Osteoblast (primary cell): ENCODE data around the gene GNAS-AS1. TPM values are rescaled to one million over a fixed set of nuclear protein-coding genes. Genes with fewer than 3 reads are reported as not detected.
A peak's percentile ranks its signal among the peaks of the same experiment; 100 is the strongest.

Experiments used
- DNase-seq: peaks from one replicate; pipeline ENCODE4 v3.0.0; 2011; ENCODE audit warnings: low spot score, mixed read lengths; ENCODE audit not compliant: insufficient read length; ENCODE audit errors: missing footprints
- H2AFZ ChIP-seq: 2 replicates; pipeline ENCODE4 v1.6.0; 2011; ENCODE audit warnings: mild to moderate bottlenecking, low read length
- H3K27ac ChIP-seq: 2 replicates; pipeline ENCODE4 v1.5.1; 2011; ENCODE audit warnings: mild to moderate bottlenecking, low read depth, low read length, moderate library complexity
- H3K27me3 ChIP-seq: 2 replicates; pipeline ENCODE4 v1.6.0; 2012; ENCODE audit warnings: mild to moderate bottlenecking, control low read depth, inconsistent platforms, low read length, moderate library complexity; ENCODE audit not compliant: insufficient read depth
- H3K36me3 ChIP-seq: 2 replicates; pipeline ENCODE4 v1.5.1; 2011; ENCODE audit warnings: mild to moderate bottlenecking, low read length, control low read depth, moderate library complexity; ENCODE audit not compliant: insufficient read depth
- H3K4me1 ChIP-seq: 2 replicates; pipeline ENCODE4 v1.5.1; 2011; ENCODE audit warnings: mild to moderate bottlenecking, low read length, control low read depth, moderate library complexity; ENCODE audit not compliant: insufficient read depth
- H3K4me2 ChIP-seq: 2 replicates; pipeline ENCODE4 v1.6.0; 2011; ENCODE audit warnings: mild to moderate bottlenecking, low read length; ENCODE audit not compliant: insufficient read depth
- H3K4me3 ChIP-seq: fragments of 200-600 bp; sonication (generic); 3 replicates; pipeline ENCODE4 v1.5.1; 2012; ENCODE audit warnings: mild to moderate bottlenecking, low read length, inconsistent platforms; ENCODE audit not compliant: insufficient read depth
- H3K79me2 ChIP-seq: 2 replicates; pipeline ENCODE4 v1.6.0; 2012; ENCODE audit warnings: mild to moderate bottlenecking, low read length, control low read depth, inconsistent platforms; ENCODE audit not compliant: insufficient read depth
- H3K9me3 ChIP-seq: 2 replicates; pipeline ENCODE4 v1.5.1; 2011; ENCODE audit warnings: low read depth, low read length, control low read depth
- H4K20me1 ChIP-seq: 2 replicates; pipeline ENCODE4 v1.6.0; 2012; ENCODE audit warnings: mild to moderate bottlenecking, low read length, control low read depth; ENCODE audit not compliant: insufficient read depth
- total RNA-seq: library from RNA; depleted of rRNA; stranded (reverse); fragments of >200 nt; gene quantifications from 2 replicates; pipeline ENCODE4 v1.2.3, GENCODE V29; 2012
- TF ChIP-seq, protein P1 (sequence below): IDR thresholded peaks from 2 replicates; pipeline ENCODE4 v1.5.1; 2011; ENCODE audit warnings: mild to moderate bottlenecking, low read depth, low read length, moderate library complexity; ENCODE audit errors: extremely low read depth

The GNAS-AS1 gene
- total RNA-seq, 1 donor: 0.72 TPM

DNA sequence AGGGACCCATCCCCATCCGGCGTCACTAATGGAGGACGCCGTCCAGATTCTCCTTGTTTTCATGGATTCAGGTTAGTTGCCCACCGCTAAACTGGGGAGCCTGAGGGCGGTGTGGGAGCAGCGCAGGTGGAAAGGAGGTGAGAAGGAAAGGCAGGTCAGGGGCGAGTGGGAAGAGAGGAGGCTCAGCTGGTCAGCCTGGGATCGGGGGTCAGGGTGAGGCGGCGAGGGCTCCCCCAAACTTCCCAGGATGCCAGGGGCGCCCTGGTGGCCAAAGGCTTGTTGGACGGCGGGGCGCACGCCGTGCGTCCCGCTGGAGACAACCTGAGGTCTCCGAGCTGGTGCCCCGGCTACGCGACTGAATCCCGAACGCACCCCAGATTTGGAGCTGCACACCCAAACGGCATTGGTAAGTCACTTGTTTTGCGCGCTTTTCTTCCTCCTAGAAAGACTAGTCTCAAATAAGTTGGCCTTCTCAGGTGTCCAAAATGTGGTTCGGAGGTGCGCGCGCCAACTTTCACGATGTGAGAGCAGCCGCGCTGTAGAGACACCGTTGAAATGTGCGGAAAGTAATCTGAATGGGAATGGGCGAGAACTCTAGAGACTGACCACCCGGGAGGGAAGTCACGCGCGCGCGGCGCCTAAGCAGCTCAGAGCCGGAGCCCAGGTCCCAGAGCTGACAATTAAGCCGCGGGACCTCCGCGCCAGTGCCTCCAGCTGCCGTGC lies 9.7 kb downstream of the GNAS-AS1 start:
- Histone ChIP-seq H2AFZ (no peak overlapping the region), H4K20me1 (no peaks in the 10 kb centered on the region), H3K36me3 (peaks cover 3% of the 10 kb centered on the region), H3K27me3 (peaks cover 55% of the 10 kb centered on the region), H3K4me3 (no peak overlapping the region), H3K79me2 (no peaks in the 10 kb centered on the region), H3K4me1 (no peaks in the 10 kb centered on the region), H3K9me3 (no peaks in the 10 kb centered on the region), H3K4me2 (no peak overlapping the region), H3K27ac (no peak overlapping the region)
- peak; percentile 71 for DNase-seq
- TF ChIP-seq, protein P1, sequence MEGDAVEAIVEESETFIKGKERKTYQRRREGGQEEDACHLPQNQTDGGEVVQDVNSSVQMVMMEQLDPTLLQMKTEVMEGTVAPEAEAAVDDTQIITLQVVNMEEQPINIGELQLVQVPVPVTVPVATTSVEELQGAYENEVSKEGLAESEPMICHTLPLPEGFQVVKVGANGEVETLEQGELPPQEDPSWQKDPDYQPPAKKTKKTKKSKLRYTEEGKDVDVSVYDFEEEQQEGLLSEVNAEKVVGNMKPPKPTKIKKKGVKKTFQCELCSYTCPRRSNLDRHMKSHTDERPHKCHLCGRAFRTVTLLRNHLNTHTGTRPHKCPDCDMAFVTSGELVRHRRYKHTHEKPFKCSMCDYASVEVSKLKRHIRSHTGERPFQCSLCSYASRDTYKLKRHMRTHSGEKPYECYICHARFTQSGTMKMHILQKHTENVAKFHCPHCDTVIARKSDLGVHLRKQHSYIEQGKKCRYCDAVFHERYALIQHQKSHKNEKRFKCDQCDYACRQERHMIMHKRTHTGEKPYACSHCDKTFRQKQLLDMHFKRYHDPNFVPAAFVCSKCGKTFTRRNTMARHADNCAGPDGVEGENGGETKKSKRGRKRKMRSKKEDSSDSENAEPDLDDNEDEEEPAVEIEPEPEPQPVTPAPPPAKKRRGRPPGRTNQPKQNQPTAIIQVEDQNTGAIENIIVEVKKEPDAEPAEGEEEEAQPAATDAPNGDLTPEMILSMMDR: no peak

DNA sequence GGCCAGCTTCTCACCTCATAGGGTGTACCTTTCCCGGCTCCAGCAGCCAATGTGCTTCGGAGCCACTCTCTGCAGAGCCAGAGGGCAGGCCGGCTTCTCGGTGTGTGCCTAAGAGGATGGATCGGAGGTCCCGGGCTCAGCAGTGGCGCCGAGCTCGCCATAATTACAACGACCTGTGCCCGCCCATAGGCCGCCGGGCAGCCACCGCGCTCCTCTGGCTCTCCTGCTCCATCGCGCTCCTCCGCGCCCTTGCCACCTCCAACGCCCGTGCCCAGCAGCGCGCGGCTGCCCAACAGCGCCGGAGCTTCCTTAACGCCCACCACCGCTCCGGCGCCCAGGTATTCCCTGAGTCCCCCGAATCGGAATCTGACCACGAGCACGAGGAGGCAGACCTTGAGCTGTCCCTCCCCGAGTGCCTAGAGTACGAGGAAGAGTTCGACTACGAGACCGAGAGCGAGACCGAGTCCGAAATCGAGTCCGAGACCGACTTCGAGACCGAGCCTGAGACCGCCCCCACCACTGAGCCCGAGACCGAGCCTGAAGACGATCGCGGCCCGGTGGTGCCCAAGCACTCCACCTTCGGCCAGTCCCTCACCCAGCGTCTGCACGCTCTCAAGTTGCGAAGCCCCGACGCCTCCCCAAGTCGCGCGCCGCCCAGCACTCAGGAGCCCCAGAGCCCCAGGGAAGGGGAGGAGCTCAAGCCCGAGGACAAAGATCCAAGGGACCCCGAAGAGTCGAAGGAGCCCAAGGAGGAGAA lies 10.5 kb downstream of the GNAS-AS1 start:
- H3K9me3 ChIP-seq: no peaks in the 10 kb centered on the region
- H3K4me1 ChIP-seq: no peaks in the 10 kb centered on the region
- TF ChIP-seq, protein P1: no peak
- peak overlapping the region; percentile 39 for H3K4me3 ChIP-seq
- DNase-seq: peak; percentile 58
- H3K36me3 ChIP-seq: peaks cover 3% of the 10 kb centered on the region
- no peaks in the 10 kb centered on the region for H4K20me1 ChIP-seq
- H2AFZ ChIP-seq: no peak overlapping the region
- H3K79me2 ChIP-seq: no peaks in the 10 kb centered on the region
- peaks cover 52% of the 10 kb centered on the region for H3K27me3 ChIP-seq
- H3K4me2 ChIP-seq: peak overlapping the region; percentile 48
- no peak overlapping the region for H3K27ac ChIP-seq

DNA sequence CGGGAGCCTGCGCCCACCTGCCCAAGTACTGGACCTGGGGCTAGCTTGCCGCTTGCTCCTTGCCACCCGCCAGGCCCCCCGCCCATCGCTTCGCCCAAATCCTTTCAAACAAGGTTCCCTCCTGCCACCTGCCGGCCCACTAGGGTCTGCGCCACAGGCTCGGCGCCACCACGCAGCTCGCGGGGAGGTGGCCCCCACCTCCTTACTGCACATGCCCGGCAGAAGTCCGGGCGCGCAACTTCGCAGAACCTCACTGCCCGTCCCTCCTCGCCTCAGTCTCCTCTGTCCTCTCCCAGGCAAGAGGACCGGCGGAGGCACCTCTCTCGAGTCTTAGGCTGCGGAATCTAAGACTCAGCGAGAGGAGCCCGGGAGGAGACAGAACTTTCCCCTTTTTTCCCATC lies 11.2 kb downstream of the GNAS-AS1 start:
- no peak overlapping the region for H3K27ac ChIP-seq
- TF ChIP-seq, protein P1: peak; percentile 21
- peak; percentile 91 for DNase-seq
- peaks cover 47% of the 10 kb centered on the region for H3K27me3 ChIP-seq
- H3K79me2 ChIP-seq: no peaks in the 10 kb centered on the region
- H2AFZ ChIP-seq: no peak overlapping the region
- peak overlapping the region; percentile 39 for H3K4me3 ChIP-seq
- peak overlapping the region; percentile 48 for H3K4me2 ChIP-seq
- H4K20me1 ChIP-seq: peaks cover 4% of the 10 kb centered on the region
- no peaks in the 10 kb centered on the region for H3K4me1 ChIP-seq
- peaks cover 3% of the 10 kb centered on the region for H3K36me3 ChIP-seq
- H3K9me3 ChIP-seq: no peaks in the 10 kb centered on the region

DNA sequence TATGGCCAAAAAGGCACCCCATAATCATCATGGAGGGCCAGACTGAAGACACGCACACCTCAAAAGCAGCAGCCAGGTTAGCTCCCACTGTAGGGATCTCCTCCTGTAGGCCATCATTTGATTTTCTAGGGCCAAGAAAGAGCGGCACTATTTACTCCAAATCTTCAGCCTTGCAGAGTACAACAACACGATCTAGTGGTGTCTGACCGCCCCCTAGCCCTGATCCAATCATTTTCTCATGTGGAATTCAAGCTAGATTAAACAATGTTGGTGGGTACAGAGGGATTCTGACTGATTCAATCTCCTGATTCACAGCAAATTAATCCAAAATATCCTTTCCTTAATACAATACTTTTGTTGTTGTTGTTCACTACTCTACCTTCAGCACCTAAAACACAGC lies 12.5 kb downstream of the GNAS-AS1 start:
- H3K9me3 ChIP-seq: no peaks in the 10 kb centered on the region
- no peaks in the 10 kb centered on the region for H3K79me2 ChIP-seq
- H3K4me2 ChIP-seq: no peak overlapping the region
- no peak for DNase-seq
- TF ChIP-seq, protein P1: peak; percentile 8
- H2AFZ ChIP-seq: no peak overlapping the region
- H3K27ac ChIP-seq: no peak overlapping the region
- peaks cover 3% of the 10 kb centered on the region for H3K36me3 ChIP-seq
- no peak overlapping the region for H3K4me3 ChIP-seq
- peaks cover 43% of the 10 kb centered on the region for H3K27me3 ChIP-seq
- no peaks in the 10 kb centered on the region for H3K4me1 ChIP-seq
- peaks cover 7% of the 10 kb centered on the region for H4K20me1 ChIP-seq
